ENCODE data around the gene ATP1A1.

The ATP1A1 gene

DNA sequence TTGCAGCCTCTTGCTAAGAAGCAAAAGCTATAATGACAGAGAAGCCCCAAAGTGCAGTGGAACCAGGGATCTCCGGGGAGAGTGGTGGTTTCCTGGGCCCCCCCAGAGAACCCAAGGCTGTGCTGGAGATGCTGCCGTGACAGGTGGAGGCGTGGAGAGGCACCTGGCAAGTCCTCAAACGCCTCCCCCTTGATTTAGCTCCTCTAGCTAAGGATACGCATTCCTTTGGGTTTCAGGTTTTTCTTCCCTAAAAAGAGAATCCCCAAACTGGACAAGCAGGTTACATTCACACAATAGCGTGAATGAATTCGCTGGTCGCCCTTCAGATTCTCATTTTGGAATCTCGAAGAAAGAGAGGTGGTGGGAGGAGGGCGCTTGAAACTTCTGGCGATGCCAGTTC lies 853 bp upstream of the ATP1A1 start:
- DNase-seq (ENCODE audit: low spot score) = no peak

DNA sequence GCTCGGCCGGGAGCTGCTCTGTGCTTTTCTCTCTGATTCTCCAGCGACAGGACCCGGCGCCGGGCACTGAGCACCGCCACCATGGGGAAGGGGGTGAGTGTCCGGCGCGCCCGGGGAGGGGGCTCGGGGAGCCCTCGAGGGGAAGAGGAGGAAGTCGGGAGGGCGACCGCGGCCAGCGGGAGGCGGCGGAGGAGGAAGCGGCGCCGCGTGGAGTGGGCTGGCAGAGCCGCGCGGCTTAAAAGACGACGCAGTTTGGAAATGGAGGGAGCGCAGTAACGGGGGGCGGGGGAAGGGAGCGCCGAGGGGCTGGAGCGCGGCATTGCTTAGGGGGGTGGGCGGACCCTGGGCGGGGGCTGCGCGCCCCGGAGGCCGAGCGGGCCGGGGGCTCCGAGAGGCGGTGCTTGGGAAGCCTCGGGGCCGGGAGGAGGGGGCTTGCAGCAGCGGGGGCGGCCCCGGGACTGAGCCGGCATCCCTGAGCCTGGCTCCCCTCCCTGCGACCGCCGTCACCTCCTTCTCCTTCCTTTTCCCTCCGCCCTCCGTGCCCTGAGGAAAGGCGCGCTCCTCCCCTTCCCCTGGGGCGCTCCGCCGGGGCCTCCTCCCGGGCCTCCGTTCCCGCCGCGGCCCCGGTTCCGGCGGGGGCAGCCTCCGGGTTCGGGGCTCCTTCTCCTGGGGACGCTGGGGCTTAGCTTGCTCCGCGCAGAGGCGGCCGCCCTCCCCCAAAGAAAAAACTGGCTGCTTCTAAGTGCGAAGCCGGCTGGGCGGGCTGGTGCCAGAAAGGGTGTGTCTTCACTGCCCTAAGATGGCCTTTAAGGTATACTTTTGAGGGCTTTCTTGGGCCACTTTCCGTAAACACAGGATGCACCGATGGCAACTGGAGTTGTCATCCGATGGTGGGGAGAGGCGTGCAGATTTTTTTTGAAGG lies 648 bp downstream of the ATP1A1 start:
- DNase-seq (ENCODE audit: low spot score) = peak; percentile 67

DNA sequence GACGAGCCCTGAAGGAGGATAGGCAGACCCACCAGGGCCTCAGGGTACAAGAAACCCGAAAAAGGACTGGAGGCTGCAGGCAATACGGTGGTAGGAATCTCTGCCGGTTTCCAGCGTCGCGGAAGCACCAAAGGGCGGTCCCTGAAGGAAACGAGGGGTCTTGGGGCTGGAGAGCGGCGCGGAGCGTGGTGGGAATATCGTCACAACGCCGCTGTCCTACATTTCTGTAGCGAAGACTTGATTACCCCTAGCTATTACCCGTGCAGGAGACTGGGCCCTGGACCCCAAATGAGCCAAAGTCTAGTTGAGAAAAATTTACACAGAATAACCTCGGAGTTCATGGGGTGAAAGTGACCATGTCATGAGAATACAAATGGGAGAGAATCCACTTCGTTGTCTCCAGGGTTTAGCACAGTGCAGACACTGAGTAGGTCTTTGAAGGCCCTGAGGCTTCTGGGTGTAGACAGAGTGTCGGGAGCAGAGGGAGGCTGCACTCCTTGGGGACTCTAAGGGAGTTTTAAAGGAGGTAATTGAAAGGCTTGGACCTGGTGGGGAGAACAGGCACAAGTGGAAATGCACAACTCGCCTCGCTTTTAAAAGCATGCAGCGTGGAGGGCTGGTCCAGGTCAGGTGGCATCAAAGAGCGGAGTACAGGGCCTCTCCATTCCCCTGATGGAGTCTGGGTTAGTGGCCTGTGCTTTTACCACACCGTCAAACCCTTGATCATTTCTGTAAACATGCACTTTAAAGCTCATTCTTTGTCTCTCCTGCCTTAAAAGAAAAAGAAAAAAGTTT lies 1.5 kb downstream of the ATP1A1 start:
- no peak for DNase-seq (ENCODE audit: low spot score)

DNA sequence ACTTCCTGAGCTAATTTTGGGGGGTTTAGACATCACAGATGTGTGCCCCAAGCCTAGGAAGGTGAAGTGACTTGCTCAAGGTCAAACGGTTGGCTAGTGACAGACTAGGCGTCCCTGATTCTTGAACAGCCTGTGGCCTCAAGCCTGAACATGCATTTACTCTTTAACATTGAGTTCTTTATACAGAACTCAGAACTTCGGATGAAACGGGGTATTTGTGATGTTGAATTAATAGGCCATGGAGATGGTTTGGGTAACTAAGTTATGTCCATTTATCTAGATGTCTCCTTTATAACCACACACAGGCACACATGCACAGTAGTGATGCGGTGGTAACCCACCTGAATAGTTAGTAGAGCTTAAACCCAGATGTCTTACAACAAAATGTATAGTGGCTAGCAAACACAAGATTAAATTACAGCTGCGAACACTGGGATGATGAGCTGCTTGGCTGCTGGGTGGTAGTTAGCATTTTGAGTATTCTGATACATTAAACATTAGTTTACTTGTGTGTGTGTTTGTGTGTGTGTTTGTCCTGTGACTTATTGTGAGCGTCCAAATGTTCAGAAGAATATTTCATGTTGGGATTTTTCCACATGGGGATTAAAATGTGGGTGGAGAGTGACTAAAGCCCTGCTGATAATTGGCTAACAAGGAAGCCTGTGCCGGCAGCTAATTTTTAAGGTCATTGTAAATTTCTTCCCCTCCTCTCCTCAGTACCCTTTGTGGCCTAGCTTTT lies 2.3 kb downstream of the ATP1A1 start:
- DNase-seq (ENCODE audit: low spot score) = no peak

DNA sequence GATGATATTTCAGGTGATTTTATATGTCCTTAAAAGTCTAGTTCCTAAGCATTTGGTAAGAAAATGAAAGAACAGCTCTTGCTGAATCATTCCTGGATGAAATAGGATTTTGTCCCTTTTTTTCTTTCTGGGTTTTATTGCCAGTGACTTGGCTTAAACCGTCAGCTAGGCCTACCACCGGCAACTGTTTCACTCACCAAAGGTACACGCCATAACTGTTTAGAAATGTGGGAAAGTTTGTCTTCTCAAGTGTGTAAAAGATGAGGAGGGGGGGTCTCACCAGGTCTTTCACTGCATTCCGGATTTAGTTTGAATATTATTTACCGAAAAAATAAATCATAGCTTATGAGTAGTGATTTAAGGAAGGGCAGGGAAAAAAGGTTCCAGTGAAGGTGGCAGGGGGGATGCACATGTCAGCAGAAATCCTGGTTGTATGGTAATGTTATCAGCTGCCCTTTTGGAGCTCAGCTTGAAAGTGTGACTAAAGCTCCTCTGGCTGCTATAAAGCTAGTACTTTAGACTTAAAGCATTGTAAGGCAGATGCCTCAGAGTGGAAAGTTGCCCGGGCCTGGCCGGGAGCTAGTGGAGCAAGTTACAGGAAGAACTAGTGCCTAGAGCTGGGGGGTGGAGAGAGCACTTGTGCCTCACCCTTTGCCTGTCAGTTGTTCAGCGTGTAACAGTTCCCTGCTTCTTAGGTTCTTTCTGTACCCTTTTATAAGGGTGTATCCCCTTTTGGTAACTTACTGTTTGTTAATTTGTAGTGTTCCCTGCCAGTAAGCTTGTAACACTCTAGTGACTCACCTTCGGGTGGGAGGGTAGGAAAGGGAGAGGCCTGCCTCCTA lies 3.1 kb downstream of the ATP1A1 start:
- DNase-seq (ENCODE audit: low spot score) = peak; percentile 45

DNA sequence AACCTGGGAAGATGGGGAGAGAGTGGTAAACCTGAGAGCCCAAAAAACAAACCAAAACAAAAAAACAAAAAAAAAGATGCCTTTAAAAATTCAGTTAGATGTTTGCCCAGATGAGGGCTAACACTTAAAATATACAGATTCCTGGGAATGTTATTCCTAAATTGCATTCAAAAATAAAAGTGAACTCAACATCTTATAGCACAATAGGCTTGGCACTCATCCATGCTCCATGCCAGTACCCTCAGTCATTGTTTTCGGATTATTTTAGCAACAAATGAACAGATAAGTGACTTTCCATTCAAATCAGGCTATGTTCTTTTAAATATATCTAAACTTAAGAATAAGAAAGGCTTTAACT lies 3.7 kb downstream of the ATP1A1 start:
- DNase-seq (ENCODE audit: low spot score) = no peak

DNA sequence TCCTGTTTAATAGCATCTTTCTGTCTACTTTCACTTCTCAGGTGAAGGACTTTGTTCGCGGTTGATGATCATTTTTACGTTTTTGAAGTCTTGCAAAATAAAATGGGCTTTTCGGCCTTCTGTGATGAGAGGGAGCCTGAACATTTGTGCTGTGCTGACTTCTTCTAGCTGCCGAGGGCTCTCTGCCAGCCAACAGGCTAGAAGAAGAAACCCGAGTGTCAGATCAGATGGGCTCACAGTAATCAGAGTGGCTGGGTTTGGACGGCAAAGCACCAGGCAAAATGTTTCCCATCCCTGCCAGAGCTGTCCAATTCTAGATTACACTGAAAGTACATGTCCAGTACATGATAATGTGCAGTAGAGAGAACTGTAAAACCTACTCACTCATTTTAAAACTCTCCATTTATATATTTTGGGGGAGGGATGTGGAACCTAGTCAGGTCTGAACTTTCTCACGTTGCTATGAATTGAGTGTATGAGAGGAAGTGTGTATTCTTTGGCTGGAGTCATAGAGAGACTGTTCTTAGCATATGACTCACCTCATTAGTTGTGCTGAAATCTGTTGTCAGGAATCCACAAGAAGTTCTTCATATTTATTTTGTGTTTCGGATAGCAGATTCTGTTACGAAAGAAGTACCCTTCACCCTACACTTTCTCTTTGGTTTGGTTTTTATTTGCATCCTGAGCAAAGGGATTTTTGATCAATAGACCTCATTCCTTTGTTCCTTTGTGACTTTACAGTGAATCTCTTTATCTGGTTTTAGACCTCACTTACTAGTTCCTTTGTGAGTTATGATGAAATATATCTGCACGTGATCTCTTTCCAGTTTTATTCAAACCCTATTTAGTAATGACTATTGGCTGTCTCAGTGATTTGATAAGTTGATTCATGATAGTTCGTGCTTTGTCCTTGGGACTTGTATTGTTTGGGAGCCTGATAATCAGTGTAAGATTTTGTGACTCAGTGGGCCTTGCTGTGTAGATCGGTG lies 4.8 kb downstream of the ATP1A1 start:
- DNase-seq (ENCODE audit: low spot score) = peak; percentile 66

DNA sequence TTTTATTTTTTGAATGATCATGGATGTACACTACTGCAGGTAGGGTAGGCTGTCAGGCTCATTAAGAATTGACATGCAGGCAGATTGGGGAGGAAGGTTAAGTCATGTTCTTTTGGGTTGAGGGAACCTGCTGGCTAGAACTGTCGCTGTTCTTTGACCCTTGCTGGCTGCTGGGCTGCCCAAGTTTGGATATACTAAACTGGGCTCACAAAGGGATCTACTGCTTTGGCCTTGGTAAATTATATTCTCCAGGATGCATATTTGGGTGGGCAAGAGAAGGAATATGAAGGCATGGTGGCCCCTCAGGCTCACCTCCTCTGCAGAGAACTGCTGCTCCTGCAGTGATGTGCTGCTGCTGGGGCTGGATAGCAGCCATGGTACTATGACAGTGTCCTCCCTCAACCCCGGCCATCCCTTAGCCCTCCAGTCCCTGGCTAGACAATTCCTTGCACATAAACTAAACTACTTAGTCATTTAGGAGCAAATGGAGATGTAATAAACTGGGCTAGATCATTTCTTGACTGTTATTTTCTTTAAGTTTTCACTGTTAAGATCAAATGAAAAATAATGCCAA lies 6.1 kb downstream of the ATP1A1 start:
- DNase-seq (ENCODE audit: low spot score) = peak; percentile 25

DNA sequence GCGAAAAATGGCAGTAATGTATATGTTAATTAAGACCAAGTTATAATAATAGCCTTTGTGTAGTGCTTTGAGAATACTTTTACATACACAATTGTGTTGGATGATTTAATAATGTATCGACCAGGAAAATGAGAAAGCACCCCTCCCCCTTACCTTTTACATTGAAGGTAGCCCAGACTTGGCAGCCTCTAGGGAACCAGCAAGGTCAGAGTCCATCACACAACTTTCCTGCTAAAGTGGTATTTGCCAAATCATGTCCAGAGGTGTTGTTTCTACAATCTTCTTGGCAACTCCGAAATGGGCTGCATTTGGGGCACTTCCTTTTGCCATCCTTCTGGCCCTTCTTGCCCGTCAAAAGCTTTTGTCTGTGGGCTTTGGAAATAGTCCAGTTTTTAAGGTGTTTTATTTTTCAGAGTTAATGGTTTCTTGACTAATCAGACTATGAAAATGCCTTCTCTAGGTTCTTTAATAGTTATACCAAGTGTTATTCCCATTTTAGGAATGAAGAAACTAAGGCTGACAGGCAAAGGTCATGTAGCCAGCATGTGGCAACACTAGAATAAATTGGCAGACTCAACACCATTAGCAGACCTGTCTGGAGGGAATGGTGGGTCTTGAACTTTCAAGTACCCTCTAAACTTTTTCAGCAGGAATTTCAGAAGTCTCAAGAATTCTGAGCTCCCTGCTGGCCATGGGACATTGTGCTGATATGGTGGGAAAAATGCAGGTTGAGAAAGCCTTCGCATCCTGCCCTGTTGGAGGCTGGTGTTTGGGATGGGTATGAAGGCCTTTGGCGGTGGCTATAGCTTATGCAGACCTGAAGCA lies 6.8 kb downstream of the ATP1A1 start:
- DNase-seq (ENCODE audit: low spot score) = no peak

DNA sequence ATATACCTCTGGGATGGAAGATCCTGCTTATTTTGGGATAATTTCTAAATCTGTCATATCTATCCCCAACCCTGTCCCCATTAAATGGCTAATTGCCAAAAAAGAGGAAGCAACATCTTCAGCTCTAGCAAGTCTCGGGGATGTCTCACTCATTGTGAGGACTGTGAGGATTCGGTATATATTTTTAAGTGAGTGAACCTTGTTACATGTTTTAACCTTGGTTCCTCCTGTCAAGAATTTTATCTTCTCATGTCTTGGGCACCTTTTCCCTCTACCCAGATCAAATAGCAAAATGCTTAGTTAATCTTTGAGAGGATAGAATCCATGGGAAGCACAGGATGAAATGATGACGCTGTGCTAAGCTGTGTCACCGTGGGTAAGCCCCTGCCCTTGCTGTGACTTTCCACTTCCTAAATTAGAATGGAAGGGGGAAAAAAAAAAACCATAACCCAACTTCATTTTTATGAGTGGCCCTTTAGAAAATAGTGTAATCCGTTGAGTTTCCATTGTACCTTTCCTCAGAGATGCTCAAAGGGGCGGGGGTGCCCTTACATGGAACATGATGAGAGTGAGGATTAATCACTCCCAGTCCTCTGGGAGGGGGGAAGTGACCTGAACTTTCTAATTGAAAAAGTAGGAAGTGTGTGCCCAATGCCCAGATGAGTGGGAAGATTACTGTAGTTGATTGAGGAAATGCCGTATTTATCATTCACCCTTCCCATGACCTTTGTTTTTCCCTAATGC lies 7.6 kb downstream of the ATP1A1 start:
- no peak for DNase-seq (ENCODE audit: low spot score)

DNA sequence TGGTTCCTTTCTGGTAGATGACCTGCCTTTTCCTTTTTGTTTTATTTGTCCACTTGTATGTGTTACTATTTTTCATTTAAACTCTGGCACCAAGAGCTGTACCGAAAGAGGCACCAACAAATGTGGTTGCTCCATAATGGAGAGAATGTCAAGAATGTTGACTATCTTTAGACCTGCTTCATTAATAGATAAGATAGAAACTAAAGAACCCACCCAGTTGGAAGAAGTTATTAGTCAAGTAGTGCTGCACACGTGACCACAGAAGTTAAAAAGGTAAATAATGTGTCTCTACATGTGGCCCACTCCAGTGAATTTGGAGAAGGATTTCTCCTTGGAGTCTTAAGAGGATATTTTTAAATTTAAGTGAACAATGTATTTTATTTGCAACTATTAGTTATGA lies 9.3 kb downstream of the ATP1A1 start:
- DNase-seq (ENCODE audit: low spot score) = no peak

DNA sequence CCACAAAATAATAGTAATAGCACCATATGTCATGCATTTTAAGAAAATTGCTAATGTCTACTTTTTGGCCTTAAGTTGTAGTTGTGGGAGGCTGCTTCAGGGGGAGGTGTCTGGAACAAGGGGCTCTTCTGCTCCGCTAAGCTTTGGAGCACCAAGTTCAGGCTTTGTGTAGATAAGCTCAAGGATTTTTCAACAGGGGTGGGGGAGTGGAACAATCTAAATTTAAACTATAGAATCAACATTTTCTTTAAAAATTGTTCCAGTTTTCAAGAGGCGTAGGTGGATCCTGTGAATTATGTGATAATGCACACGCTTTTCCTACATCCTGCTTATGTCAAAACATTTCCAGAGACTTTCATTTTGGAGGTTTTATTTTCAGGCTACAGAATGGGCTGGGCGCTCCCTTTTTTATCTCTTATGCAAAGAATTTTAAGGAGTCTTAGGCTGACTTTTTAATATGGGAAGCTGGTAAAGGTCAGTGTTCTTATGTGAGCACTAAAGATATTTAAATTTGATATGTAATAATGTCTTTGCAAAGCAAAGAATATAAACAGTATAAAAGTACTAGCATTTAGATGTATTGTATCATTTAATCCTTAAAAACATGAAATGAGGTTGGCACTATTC lies 9.9 kb downstream of the ATP1A1 start:
- DNase-seq (ENCODE audit: low spot score) = no peak

DNA sequence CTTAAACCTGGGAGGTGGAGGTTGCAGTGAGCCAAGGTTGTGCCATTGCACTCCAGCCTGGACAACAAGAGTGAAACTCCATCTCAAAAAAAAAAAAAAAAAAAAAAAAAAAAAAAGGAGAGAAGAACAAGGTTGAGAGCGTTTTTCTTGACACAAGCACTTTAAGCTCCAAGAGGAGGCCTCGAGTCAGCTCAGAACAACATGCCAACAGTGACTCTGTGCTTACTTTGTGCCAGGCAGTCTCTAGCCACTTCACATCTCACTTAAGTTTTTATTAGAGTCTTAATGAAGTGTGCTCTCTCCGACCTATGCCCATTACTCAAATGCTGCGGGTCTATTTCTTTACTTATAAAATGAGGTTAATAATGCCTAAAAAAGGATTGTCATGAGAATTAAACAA lies 13.0 kb downstream of the ATP1A1 start:
- DNase-seq (ENCODE audit: low spot score) = no peak

DNA sequence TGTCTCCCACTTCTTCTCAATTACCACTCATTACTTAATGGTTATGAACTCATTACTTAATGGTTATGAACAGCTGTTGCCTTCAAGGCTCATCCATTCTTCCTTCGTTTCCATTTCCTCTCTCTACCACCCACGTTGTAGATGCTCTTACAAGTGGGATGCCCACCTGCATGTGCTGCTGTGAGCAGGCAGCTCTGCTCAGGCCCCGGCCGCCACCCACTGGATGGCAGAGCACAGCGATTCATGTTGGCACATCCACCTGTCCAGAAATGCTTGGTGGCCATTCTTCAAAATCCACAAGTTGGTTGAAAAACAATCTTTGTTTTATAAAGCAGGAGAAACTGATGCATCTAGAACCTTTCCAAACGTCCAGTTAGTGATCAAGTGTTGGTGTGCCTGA lies 14.5 kb downstream of the ATP1A1 start:
- DNase-seq (ENCODE audit: low spot score) = no peak

DNA sequence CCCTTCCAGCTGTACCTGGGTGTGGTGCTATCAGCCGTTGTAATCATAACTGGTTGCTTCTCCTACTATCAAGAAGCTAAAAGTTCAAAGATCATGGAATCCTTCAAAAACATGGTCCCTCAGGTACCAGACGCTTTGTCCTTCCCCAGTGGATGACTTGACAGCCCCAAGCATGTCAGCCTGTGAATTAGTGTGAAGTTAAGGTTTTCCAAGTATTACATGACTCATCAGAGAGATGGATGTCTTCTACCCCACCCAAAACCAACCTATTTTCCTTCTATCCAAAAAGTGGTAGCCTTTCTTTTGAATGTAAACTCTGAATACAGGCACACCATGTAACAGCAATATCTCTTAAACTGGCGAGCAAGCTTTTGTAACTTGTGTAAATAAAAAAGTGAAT lies 15.1 kb downstream of the ATP1A1 start:
- no peak for DNase-seq (ENCODE audit: low spot score)

DNA sequence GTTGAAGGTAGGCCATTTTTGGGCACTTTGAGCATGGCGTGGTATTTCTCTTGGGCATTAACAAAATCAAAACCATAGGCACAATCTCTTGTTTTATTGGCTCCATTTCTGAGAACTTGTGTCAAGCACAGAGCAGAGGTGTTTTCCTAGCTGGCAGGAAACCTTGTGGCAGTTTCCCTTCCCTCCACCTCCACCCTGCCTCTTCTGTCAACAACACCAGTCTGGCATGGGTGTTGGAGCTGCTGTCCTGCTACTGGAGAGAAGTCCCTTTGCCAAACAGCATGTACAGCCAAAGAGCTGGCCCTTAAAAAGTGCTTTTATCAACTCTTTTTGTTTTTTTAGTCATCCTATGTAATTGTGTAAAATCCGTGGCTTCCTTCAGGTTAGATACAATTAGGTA lies 16.0 kb downstream of the ATP1A1 start:
- DNase-seq (ENCODE audit: low spot score) = no peak

DNA sequence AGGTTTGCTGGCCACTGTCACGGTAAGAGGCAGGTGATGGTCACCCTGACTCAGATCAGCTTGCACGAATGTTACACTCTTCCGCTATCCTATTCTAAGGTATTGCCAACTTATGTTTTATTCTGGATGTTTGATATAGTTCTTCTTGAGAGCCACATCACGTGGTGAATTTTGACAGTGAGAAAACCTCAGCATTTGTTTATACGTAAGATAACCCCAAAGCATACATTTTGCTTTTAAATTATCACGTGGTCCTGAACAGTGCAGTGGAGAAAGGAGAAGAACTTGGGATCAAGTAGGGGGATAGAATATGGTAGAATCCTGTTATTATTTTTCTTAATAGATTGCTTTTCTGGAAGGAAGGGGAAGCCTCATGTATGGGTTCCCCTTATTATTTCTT lies 16.6 kb downstream of the ATP1A1 start:
- DNase-seq (ENCODE audit: low spot score) = no peak

DNA sequence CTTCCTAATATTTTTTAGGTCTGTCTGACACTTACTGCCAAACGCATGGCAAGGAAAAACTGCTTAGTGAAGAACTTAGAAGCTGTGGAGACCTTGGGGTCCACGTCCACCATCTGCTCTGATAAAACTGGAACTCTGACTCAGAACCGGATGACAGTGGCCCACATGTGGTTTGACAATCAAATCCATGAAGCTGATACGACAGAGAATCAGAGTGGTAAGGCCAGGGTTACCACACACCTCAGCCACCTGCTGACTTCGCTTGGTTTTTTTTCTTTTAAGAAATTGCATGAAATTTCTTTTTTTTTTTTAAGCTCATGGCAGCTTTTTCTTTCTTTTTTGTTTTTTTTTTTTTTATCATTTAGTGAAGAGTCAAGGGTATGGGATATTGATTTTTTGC lies 17.2 kb downstream of the ATP1A1 start:
- DNase-seq (ENCODE audit: low spot score) = no peak
